ENCODE data around the gene CALHM5.
A peak's percentile ranks its signal among the peaks of the same experiment; 100 is the strongest.

The CALHM5 gene

DNA sequence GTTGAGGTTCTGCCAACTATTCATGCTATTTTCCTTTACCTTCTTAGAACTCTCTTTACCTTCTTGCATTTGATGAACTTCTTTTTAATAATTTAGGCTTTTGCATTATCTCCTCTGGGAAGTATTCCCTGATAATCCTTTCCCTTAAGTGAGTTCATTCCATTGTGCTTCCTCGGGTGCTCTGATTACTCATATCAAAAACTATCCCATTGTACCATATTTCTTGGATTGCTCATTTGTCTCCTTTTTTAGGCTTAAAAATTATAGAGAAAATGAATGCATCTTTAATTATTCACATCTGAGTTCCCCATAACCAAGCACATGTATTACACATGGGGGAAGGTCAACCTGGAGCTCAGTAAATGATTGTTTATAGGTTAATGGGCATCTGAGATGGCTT, 44.6 kb downstream of the CALHM5 start:
- no peak for DNase-seq

GRCh38 chr6:116556814-116557415, 45.5 kb downstream of the CALHM5 start:
- DNase-seq: no peak

DNA sequence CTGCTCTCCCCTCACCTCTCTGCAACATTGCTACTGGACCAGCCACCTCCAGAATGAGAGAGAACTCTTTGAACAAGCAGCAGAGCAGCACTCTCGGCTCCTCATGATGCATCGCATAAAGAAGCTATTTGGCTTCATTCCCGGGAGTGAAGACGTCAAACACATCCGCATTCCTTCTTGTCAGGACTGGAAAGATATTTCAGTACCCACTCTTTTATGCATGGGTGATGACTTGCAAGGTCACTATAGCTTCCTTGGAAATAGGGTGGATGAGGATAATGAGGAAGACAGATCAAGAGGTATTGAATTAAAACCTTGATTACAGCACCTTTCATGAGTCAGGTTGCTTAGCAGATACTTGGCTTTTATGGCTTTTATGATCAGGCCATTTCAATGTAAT, 46.5 kb downstream of the CALHM5 start:
- no peak for DNase-seq

DNA sequence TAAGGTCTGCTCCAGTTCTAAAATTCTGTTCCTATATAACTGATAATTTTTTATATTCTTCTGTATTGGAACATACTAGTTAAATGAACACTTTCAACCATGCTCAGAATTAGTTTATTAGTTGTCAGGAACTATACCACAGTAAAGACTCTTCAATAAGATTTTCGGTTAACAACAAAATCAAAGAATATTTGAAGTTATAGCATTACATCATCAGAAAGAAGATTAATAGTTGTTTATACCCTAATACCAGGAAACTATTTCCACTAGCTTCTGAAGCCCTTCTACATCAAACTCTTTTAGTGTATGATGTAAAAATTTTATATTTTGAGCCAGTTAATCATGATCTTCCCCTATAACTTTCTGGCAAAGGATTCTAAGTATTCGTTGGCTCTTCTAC, 48.7 kb downstream of the CALHM5 start:
- no peak for DNase-seq

- DNase-seq: peak; percentile 55 to 58
Observed at GRCh38 chr6:116561377-116562018, 50.1 kb downstream of the CALHM5 start.

DNA sequence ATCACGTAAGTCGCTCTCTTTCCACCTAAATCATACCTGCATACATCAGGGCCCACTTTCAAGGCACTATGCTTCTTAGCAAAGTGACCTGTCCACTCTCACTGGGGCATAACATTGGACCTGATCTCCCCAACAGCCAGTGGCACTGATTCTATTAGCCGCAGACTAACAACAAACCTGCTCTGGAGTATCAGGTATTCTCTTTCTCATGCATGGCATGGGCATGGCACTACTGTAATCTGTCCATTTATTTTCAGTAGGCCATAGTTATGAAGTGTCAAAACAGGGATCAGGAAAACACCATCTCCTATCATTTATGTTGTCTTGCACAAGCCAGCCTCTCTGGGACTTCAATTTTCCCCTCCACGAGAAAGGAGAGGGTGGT, 50.6 kb downstream of the CALHM5 start:
- DNase-seq: no peak

- no peak for DNase-seq
Observed at GRCh38 chr6:116562614-116563013, 51.2 kb downstream of the CALHM5 start.

DNA sequence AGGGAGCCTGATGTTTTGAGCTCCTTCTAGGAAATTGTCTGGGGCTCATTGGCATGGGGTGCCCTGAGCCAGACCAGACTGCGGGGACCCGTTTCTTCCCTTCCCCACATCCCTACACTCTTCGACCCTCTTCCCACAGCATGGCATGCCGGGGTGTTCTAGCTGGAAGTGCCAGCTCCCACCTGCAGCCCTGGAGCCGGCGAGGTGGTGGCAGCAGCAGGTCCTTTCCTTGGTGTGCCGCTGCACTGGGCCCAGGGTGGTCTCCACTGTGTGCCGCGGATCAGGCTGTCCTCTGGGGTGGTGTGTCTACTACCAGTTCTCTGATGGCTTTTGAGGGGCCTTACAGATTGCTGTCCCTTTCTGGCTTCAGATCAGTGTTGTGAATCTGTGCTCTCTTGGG, 52.4 kb downstream of the CALHM5 start:
- no peak for DNase-seq

DNA sequence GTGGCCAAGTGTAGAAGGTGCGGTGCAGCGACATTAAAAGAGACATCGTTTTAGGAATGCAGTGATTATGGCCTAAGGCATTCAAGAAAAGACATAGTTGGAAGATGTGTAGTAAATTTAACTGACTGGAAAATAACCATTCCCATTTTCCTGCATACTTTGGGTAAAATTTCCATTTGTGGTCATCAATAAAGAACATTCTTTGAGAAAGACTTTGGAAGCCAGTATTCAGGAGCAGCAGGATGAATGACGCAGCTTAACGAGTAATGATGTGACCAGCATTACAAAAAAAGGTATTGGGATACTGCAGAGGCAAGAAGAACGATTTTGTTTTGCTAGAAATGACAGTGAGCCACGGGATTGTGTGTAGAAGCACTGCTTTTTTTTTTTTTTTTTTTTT, 52.9 kb downstream of the CALHM5 start:
- no peak for DNase-seq

- no peak for DNase-seq
Observed at GRCh38 chr6:116564921-116565872, 53.8 kb downstream of the CALHM5 start.

- DNase-seq: no peak
Observed at GRCh38 chr6:116568111-116568510, 56.7 kb downstream of the CALHM5 start.

DNA sequence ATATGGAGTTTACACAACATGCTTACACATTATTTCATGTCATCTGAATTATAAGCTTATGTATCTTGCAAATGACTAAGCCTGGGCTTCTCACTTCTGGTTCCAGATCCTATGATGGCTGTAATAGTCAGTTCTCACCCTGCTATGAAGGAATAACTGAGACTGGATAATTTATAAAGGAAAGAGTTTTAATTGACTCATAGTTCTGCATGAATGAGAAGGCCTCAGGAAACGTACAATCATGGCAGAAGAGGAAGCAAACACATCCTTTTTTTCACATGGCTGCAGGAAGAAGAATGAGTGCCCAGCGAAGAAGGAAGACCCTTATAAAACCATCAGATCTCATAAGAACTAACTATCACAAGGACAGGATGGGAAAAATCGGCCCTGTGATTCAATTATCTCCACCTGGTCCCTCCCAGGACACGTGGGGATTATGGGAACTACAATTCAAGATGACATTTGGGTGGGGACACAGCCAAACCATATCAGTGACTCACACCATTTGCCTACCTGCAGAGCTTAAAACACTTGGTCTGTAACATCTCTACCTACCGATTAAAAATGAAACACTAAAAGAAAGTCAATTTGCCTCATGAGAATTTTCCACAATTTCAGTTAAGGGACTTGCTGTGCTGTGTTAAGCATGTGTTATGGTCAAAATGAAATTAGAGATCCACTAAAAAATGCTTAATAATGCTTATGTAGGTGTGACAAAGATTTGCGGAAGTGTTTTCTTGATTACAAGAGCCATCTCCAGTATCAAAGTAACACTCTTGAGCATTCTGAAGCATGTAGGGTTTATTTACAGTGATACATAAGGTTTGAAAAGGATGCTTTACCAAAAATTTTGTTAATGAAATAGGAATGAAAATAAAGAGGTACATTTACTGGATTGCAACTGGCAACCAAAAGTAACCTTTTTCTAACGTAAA, 57.6 kb downstream of the CALHM5 start:
- no peak for DNase-seq

- peak; percentile 97 to 99 for DNase-seq
Observed at GRCh38 chr6:116570856-116571682, 59.6 kb downstream of the CALHM5 start, which contains the start of gene RWDD1. Gene RWDD1, plus strand, starts transcription at chr6:116571504. Its CDS starts 79 bp downstream, at chr6:116571583.

GRCh38 chr6:116571683-116572000, 60.2 kb downstream of the CALHM5 start:
- DNase-seq: no peak

DNA sequence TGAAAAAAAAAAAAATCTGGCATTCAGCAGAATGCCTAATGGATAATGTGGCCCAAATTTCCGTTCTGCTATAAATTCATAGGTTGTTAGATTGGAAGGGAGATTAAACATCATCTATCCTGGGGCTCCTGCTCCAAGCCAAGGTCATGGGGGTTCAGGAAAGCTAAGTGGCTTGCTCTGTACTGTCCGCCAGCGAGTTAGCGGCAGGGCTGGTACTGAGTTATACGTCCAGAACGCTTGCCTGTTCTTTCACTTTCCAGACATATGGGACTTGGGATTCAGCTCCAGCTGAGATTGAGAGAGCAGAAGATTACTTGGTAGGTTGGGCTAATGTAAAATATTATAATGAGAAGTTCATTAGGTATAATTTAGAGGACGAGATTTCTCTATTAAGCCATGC, 60.7 kb downstream of the CALHM5 start:
- DNase-seq: no peak
